GM12864 (cell line): ENCODE results near the gene IL7R.

Experiments
- DNase-seq: peaks from one replicate; pipeline ENCODE4 v3.0.0-alpha.2; 2011; ENCODE audit warnings: low read depth
- H3K4me3 ChIP-seq: 2 replicates; pipeline ENCODE4 v1.5.1; 2011; ENCODE audit warnings: mild to moderate bottlenecking, low read depth, low read length, control low read depth
- TF ChIP-seq, protein P1 (sequence below): IDR thresholded peaks from 2 replicates; pipeline ENCODE4 v1.5.1; 2011; ENCODE audit warnings: low read depth, mild to moderate bottlenecking, moderate library complexity, low read length, control low read depth, inconsistent platforms; ENCODE audit errors: missing control alignments

The IL7R gene

DNA sequence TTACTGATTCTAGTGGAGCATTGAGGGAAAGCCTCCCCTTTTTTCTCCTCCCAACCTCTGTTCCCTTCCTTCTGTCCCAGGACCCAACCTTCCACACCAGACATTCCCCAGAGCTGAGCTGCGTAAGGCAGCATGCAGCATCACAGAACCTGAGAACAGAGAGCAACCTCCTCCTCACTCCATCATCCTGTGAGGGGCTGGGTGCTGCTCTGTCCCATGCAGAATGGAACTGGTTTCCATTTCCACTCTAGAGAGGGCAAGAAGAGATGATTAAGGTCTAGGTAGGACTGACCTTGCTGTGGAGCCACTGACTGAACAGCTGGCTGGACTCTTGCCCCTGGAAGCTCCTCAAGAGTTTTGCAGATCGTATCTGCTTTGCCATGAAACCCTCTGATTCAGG, 30.1 kb upstream of the IL7R start:
- TF ChIP-seq, protein P1, sequence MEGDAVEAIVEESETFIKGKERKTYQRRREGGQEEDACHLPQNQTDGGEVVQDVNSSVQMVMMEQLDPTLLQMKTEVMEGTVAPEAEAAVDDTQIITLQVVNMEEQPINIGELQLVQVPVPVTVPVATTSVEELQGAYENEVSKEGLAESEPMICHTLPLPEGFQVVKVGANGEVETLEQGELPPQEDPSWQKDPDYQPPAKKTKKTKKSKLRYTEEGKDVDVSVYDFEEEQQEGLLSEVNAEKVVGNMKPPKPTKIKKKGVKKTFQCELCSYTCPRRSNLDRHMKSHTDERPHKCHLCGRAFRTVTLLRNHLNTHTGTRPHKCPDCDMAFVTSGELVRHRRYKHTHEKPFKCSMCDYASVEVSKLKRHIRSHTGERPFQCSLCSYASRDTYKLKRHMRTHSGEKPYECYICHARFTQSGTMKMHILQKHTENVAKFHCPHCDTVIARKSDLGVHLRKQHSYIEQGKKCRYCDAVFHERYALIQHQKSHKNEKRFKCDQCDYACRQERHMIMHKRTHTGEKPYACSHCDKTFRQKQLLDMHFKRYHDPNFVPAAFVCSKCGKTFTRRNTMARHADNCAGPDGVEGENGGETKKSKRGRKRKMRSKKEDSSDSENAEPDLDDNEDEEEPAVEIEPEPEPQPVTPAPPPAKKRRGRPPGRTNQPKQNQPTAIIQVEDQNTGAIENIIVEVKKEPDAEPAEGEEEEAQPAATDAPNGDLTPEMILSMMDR, result no peak
- DNase-seq, result no peak

DNA sequence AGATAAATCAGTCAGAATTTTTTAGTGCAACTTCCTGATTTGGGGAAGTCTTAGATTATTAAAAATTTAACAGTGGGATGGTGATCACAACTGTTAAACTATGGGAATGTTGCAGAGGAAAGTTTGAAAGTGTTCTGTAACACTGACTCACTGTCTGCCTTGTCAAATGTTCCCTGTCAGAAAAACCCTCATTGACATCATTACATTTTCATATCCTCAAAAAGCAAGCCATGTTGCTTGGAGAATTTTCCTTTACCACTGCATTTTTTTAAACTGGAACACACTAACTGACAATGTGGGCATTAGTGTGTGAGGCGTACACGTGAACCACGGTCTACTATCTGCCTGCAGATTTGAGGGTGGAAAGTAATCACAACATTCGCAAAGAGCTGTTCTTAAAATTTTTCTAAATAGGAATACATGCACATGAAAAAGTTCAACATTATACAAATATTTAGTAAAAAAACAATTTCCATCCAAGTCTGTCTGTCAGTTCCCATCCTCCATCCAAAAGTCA, 28.6 kb upstream of the IL7R start:
- TF ChIP-seq, protein P1, result no peak
- no peak for DNase-seq
- H3K4me3 ChIP-seq, result no peak overlapping the region

More for the DNA sequence above, 30.1 kb upstream of the IL7R start:
- H3K4me3 ChIP-seq, result no peak overlapping the region

DNA sequence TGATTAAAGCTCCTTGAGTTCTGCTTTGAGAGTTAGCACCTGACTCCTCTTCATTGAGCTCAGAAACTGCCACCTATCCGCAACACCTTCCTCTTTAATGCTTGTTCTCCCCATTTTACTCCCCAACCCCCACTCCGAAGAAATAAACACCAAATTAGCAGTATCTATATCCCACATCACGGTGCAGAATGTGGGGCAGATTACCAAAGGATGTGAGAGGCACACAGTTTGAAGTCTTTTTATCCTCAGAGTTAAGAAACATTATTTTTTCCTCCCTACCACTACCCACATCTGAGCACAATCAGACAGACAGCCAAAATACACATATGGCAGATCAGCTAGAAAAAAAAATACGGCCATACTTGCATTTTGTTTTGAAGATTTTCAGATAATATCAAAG, 26.1 kb upstream of the IL7R start:
- TF ChIP-seq, protein P1, result no peak
- H3K4me3 ChIP-seq, result no peak overlapping the region
- DNase-seq, result no peak

DNA sequence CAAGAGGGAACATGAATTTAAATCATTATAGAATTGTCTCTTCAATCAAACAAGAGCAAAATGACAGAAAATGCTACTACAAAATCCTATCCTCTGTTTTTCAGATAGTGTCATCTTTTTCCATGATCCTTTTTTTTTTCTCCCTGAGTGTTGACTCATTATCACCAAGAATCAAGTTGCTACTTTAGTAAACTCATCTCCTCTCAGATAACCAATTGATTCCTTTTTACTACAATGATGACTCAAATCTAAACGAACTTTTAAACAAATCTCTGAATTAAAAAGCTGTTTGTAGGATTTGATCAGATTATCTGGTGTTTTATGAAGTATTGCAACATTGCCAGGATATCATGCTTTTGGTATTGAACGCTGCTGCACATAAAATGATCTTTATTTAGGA, 23.9 kb upstream of the IL7R start:
- TF ChIP-seq, protein P1, result no peak
- H3K4me3 ChIP-seq, result no peak overlapping the region
- no peak for DNase-seq

DNA sequence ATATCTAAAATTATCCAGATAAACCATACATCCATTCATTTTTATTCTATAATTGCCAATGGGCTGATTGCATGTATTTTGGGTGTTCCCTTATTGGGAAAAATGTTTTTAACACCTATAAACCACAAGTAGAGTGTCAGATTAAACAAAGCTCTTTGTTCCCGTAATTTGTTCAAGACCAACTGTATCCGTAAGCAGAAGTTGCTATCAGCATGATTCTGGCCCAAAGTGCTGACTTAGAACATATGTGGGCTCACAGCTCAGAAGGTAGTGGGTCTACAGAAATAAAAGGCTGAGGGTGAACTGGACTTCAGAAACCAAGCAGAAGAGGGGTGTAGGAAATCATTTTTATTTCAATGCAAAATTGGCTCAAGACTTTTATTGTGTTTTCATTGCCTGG, 23.5 kb upstream of the IL7R start:
- H3K4me3 ChIP-seq, result no peak overlapping the region

DNA sequence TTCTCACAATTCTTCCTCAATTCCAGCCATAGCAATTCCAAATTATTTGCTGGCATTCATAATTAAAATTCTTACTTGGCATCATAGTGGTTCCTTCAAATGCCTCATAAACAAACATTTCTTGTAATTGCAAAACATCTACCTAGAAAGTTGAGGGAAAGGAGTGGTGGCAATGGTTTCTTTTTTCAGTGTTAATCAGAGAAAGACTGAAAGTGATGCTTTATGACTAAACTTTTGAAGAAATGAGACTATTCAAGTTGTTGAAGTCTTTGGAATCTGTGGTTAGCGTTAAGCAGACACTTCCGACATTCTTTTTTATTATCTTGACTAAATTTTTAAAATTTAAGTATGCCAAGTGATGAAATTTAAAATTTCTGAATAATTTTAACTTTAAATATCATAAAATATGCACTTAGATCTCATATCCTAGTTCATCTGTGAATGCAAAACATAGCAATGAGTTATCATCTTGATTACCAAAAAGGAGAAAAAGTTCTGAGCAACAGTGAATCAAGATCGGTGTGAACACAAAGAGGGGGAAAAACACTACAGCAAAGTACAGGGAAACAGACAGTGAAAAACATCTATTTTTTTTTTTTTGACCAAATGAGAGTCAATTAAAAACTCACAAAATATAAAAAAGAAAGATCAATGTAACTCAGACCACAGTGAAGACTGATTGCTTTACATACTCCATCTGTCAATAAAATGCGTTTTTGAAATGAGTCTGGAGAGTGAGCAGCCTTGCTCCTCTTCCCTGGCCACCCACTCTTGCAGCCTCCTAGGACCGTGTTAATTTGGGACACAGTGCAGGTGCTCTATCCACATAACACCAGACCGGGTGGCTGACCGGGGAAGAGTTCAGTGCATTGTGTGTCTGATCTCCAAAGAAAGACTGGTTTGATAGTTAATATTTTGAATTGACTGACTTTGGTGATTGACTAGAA, 20.6 kb upstream of the IL7R start:
- no peak for DNase-seq
- no peak overlapping the region for H3K4me3 ChIP-seq
- TF ChIP-seq, protein P1, result no peak

More for the DNA sequence above, 23.5 kb upstream of the IL7R start:
- no peak for DNase-seq
- TF ChIP-seq, protein P1, result no peak
